ENCODE measurements around the gene LMAN1L. TPM values are rescaled to one million over a fixed set of nuclear protein-coding genes. Genes with fewer than 3 reads are reported as not detected.

LMAN1L gene
- total RNA-seq, 2 experiments from 2014 or later = 0.09 to 0.38 TPM

DNA sequence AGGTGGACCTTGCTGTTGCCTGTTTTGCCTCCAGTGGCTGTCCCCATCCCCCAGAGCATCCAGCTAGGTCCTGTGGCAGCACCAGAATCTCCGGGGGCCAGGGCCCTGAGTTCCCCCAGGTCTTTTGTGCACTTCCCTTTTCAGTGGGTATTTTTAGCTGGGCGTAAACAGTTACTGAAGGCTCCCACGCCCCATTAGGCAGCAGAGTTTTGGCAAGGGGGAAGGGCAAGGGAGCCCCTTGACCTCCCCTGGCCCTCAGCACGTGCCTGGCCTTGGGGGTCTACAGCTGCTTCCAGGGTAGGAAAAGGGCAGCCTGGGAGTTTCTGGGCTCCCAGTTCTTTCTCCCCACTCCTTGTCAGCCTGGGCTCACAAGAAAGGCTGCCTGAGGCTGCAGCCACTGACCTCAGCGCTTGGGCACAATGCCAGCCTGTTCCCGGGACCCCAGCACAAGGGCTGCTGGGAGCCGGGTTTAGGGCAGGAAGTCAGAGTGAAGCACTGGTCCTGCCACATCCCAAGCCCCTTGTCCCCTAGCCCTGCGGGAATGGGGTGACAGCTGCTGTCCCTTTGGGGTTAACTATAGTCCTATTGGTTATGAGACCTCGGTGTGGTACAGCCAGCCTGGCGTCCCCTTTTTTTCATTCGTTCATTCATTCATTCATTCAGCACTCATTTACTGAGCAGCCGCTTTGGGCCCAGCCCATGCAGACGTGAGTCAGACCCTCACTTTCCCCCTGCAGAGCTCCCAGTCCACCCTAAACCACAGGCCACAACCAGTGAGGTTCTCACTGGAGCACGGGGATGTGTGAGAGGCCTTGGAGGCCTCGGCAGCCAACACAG, 22.3 kb upstream of the LMAN1L start:
- peaks cover 92% of the 10 kb centered on the region for H3K79me2 ChIP-seq (ENCODE audit: insufficient read depth, low read depth, low read length)

GRCh38 chr15:74791007-74791406, 21.6 kb upstream of the LMAN1L start:
- intact Hi-C loops (cut with micrococcal nuclease; ENCODE audit: unreplicated experiment) = no loop called here
- H3K9me2 ChIP-seq (ENCODE audit: insufficient read depth, low read length) = no peaks in the 10 kb centered on the region
- H3K9me3 ChIP-seq (ENCODE audit: low read length) = no peaks in the 10 kb centered on the region
- ChIA-PET POLR2A (interaction anchor here (11.8 kb wide), 1 partner anchor 15 kb away, joined by 221 read pairs; the partner anchor contains the start of gene CSK), CTCF (ENCODE audit: unreplicated experiment) (no interaction called here)
- BruUV-seq (replicated peaks) = TSS peak; percentile 7
- TF ChIP-seq CTCF (conservative IDR thresholded peaks at IDR 0.05; ENCODE audit: low read length) = no peak
- TF ChIP-seq EZH2phosphoT487 (IDR thresholded peaks at IDR 0.05; ENCODE audit: borderline replicate concordance, low read depth, low read length) = no peak
- peaks cover 82% of the 10 kb centered on the region for H3K36me3 ChIP-seq (ENCODE audit: insufficient read depth, low read length)
- no peak overlapping the region for H2AFZ ChIP-seq (ENCODE audit: low read length)
- DNase-seq (ENCODE audit: low spot score) = no peak
- H4K20me1 ChIP-seq (ENCODE audit: insufficient read depth, low read length) = peaks cover 34% of the 10 kb centered on the region; the same call in 1 of the 2 replicates
- peak overlapping the region; percentile 92 for H3K4me2 ChIP-seq (ENCODE audit: low read length)
- peaks cover 97% of the 10 kb centered on the region for H3K4me1 ChIP-seq (ENCODE audit: insufficient read depth, low read length, poor library complexity, severe bottlenecking)
- peak overlapping the region; percentile 97 for H3K4me3 ChIP-seq (ENCODE audit: low read depth, low read length, poor library complexity, severe bottlenecking)
- H3K79me2 ChIP-seq (ENCODE audit: insufficient read depth, low read depth, low read length) = peaks cover 92% of the 10 kb centered on the region
- peak overlapping the region; percentile 99 for H3K27ac ChIP-seq (ENCODE audit: low read depth, low read length, poor library complexity, severe bottlenecking)

More for the DNA sequence above, 22.3 kb upstream of the LMAN1L start:
- DNase-seq (ENCODE audit: low spot score) = peak; percentile 75
- POLR2A ChIA-PET = interaction anchor here (1.0 to 11.8 kb wide), 2 partner anchors 8 to 14 kb away, joined by 3 to 221 read pairs; partner anchors contain the start of gene CSK
- Histone ChIP-seq H3K4me3 (ENCODE audit: low read depth, low read length, poor library complexity, severe bottlenecking) (peak overlapping the region; percentile 97), H3K27ac (ENCODE audit: low read depth, low read length, poor library complexity, severe bottlenecking) (peak overlapping the region; percentile 99), H3K9me2 (ENCODE audit: insufficient read depth, low read length) (no peaks in the 10 kb centered on the region), H2AFZ (ENCODE audit: low read length) (no peak overlapping the region), H3K4me1 (ENCODE audit: insufficient read depth, low read length, poor library complexity, severe bottlenecking) (peaks cover 97% of the 10 kb centered on the region), H4K20me1 (ENCODE audit: insufficient read depth, low read length) (peaks cover 34% of the 10 kb centered on the region; the same call in 1 of the 2 replicates), H3K9me3 (ENCODE audit: low read length) (no peaks in the 10 kb centered on the region), H3K36me3 (ENCODE audit: insufficient read depth, low read length) (peaks cover 81% of the 10 kb centered on the region), H3K4me2 (ENCODE audit: low read length) (peak overlapping the region; percentile 92)
- TF ChIP-seq CTCF (conservative IDR thresholded peaks at IDR 0.05; ENCODE audit: low read length) (no peak), EZH2phosphoT487 (IDR thresholded peaks at IDR 0.05; ENCODE audit: borderline replicate concordance, low read depth, low read length) (no peak)
- intact Hi-C loops (cut with micrococcal nuclease; ENCODE audit: unreplicated experiment) = loop anchor here (1.0 kb wide), 1 partner anchor 9 kb away; no protein-coding TSS in a partner anchor
- CTCF ChIA-PET (ENCODE audit: unreplicated experiment) = interaction anchor here (0.9 kb wide), 1 partner anchor 11 kb away, joined by 3 read pairs; no protein-coding TSS in a partner anchor
- BruUV-seq (replicated peaks) = no TSS peak
